Liver (tissue), 9 donors: Measurements from ENCODE around the gene LEMD1. TPM values are rescaled to one million over a fixed set of nuclear protein-coding genes. Genes with fewer than 3 reads are reported as not detected.

Source experiments
- DNase-seq: peaks from one replicate; pipeline ENCODE4 v3.0.0-alpha.2; 2017; ENCODE audit warnings: low spot score
- H3K27ac ChIP-seq, 2 donors: one replicate each; pipeline ENCODE4 v1.7.0; 2013; ENCODE audit warnings: inconsistent platforms in 2 of 2, low read length in 2 of 2, control low read depth in 1 of 2, low read depth in 1 of 2, mild to moderate bottlenecking in 1 of 2
- H3K27me3 ChIP-seq, 4 donors: one replicate each; pipeline versions ENCODE4 v1.6.1 to v1.7.0; 2013; ENCODE audit warnings: low read length in 3 of 4, inconsistent platforms in 1 of 4, mild to moderate bottlenecking in 1 of 4, moderate library complexity in 1 of 4; ENCODE audit not compliant: control insufficient read depth in 4 of 4, insufficient read depth in 4 of 4
- H3K36me3 ChIP-seq, 4 donors: one replicate each; pipeline versions ENCODE4 v1.6.1 to v1.7.0; 2013; ENCODE audit warnings: low read length in 3 of 4, mild to moderate bottlenecking in 3 of 4, low read depth in 1 of 4, moderate library complexity in 1 of 4; ENCODE audit not compliant: control insufficient read depth in 4 of 4, insufficient read depth in 3 of 4
- H3K4me1 ChIP-seq, 4 donors: one replicate each; pipeline versions ENCODE4 v1.6.1 to v1.7.0; 2013; ENCODE audit warnings: low read length in 3 of 4, mild to moderate bottlenecking in 3 of 4, moderate library complexity in 1 of 4; ENCODE audit not compliant: control insufficient read depth in 4 of 4, insufficient read depth in 4 of 4
- H3K4me3 ChIP-seq, 3 donors: one replicate each; pipeline versions ENCODE4 v1.6.1 to v1.7.0; 2013; ENCODE audit warnings: low read length in 3 of 3, control low read depth in 1 of 3, low read depth in 1 of 3, mild to moderate bottlenecking in 1 of 3
- H3K9ac ChIP-seq, 2 donors: one replicate each; pipeline ENCODE4 v1.7.0; 2013; ENCODE audit warnings: low read length in 2 of 2, mild to moderate bottlenecking in 2 of 2, moderate library complexity in 2 of 2, control low read depth in 1 of 2, low read depth in 1 of 2
- H3K9me3 ChIP-seq, 4 donors: one replicate each; pipeline versions ENCODE4 v1.6.1 to v1.7.0; 2013; ENCODE audit warnings: low read length in 3 of 4; ENCODE audit not compliant: control insufficient read depth in 4 of 4
- ATF3 ChIP-seq: IDR thresholded peaks from 2 replicates; pipeline ENCODE4 v1.6.1; 2016; ENCODE audit warnings: antibody characterized with exemption
- CTCF ChIP-seq: fragments of 150-350 bp; IDR thresholded peaks from 2 replicates; pipeline ENCODE4 v1.5.1; 2017; ENCODE audit warnings: improper control_type of control experiment, low read depth, low read length; ENCODE audit not compliant: missing input control
- EGR1 ChIP-seq, 2 donors: IDR thresholded peaks; 2 replicates each; pipeline ENCODE4 v1.6.1; 2016 to 2018; ENCODE audit warnings: antibody characterized with exemption in 2 of 2, low read depth in 2 of 2
- FOXA1 ChIP-seq: IDR thresholded peaks from 2 replicates; pipeline ENCODE4 v1.6.1; 2016; ENCODE audit warnings: antibody characterized with exemption
- HNF4A ChIP-seq, 2 donors: conservative IDR thresholded peaks; 2 replicates each; pipeline ENCODE4 v1.6.1; 2016; ENCODE audit warnings: antibody characterized with exemption in 2 of 2, mild to moderate bottlenecking in 2 of 2
- HNF4G ChIP-seq: IDR thresholded peaks from 2 replicates; pipeline ENCODE4 v1.6.1; 2016; ENCODE audit warnings: antibody characterized with exemption
- JUND ChIP-seq, 2 donors: IDR thresholded peaks; 2 replicates each; pipeline ENCODE4 v1.6.1; 2016; ENCODE audit warnings: antibody characterized with exemption in 2 of 2
- NR2F2 ChIP-seq: IDR thresholded peaks from 2 replicates; pipeline ENCODE4 v1.6.1; 2016; ENCODE audit warnings: antibody characterized with exemption
- RAD21 ChIP-seq, 2 donors: IDR thresholded peaks; 2 replicates each; pipeline ENCODE4 v1.6.1; 2016; ENCODE audit warnings: antibody characterized with exemption in 2 of 2, mild to moderate bottlenecking in 2 of 2
- RXRA ChIP-seq, 2 donors: IDR thresholded peaks; 2 replicates each; pipeline ENCODE4 v1.6.1; 2017 to 2018; ENCODE audit warnings: antibody characterized with exemption in 2 of 2, mild to moderate bottlenecking in 1 of 2
- SP1 ChIP-seq: IDR thresholded peaks from 2 replicates; pipeline ENCODE4 v1.6.1; 2018; ENCODE audit warnings: antibody characterized with exemption, mild to moderate bottlenecking
- YY1 ChIP-seq: IDR thresholded peaks from 2 replicates; pipeline ENCODE4 v1.6.1; 2016; ENCODE audit warnings: antibody characterized with exemption, mild to moderate bottlenecking
- ZBTB33 ChIP-seq: IDR thresholded peaks from 2 replicates; pipeline ENCODE4 v1.6.1; 2016; ENCODE audit warnings: antibody characterized with exemption
- WGBS: extraction: QIAGEN DNeasy Blood & Tissue Kit; methylation state at CpG from one replicate; pipeline ENCODE4 v1.1.7; 2013; 5-methylcytosine and 5-hydroxymethylcytosine counted together
- polyA plus RNA-seq, 2 donors: library from polyadenylated mRNA; stranded (reverse) in 1 of 2; unstranded in 1 of 2; fragments of 200-250 nt in 1 of 2; fragments of >200 nt in 1 of 2; fragmentation: Nextera tagmentation in 1 of 2; extraction: Ambion mirVana in 1 of 2; gene quantifications; one replicate each; pipeline versions ENCODE4 v1.2.1 to v1.2.3, GENCODE V29; 2013 to 2015
- total RNA-seq, 2 donors: library from RNA; depleted of rRNA; stranded (reverse); fragments of >200 nt; gene quantifications; one replicate each; pipeline ENCODE4 v1.2.3, GENCODE V29; 2014
- TF ChIP-seq, protein P1 (sequence below): IDR thresholded peaks from 2 replicates; pipeline ENCODE4 v1.6.1; 2016; ENCODE audit warnings: antibody characterized with exemption, mild to moderate bottlenecking
- TF ChIP-seq, protein P2 (sequence below): IDR thresholded peaks from 2 replicates; pipeline ENCODE4 v1.6.1; 2016; ENCODE audit warnings: antibody characterized with exemption
- donor health status: healthy.
- donor health status: healthy.
- donor health status: healthy.
- donor health status: healthy.
- donor health status: healthy.

Gene LEMD1
- total and polyA plus RNA-seq, 4 donors: not detected

GRCh38 chr1:205373022-205373797 is 48.6 kb downstream of the LEMD1 start:
- Histone ChIP-seq H3K9ac (no peak overlapping the region), H3K36me3 (no peaks in the 10 kb centered on the region), H3K27ac (no peak overlapping the region), H3K27me3 (peaks cover 2 to 16% (median 6%) of the 10 kb centered on the region in 4 donors), H3K9me3 (no peaks in the 10 kb centered on the region), H3K4me1 (peaks cover 0 to 3% (median 0%) of the 10 kb centered on the region in 4 donors), H3K4me3 (no peak overlapping the region)
- DNase-seq: no peak
- TF ChIP-seq HNF4G (no peak), NR2F2 (no peak), RAD21 (IDR thresholded peaks at IDR 0.05) (no peak), YY1 (no peak), FOXA1 (no peak), JUND (IDR thresholded peaks at IDR 0.05) (no peak), ATF3 (no peak), CTCF (no peak), SP1 (no peak), EGR1 (IDR thresholded peaks at IDR 0.05; ENCODE audit: low read depth in 2 of 2) (no peak), HNF4A (conservative IDR thresholded peaks at IDR 0.05) (no peak), ZBTB33 (no peak), RXRA (IDR thresholded peaks at IDR 0.05) (no peak)
- TF ChIP-seq, protein P1, sequence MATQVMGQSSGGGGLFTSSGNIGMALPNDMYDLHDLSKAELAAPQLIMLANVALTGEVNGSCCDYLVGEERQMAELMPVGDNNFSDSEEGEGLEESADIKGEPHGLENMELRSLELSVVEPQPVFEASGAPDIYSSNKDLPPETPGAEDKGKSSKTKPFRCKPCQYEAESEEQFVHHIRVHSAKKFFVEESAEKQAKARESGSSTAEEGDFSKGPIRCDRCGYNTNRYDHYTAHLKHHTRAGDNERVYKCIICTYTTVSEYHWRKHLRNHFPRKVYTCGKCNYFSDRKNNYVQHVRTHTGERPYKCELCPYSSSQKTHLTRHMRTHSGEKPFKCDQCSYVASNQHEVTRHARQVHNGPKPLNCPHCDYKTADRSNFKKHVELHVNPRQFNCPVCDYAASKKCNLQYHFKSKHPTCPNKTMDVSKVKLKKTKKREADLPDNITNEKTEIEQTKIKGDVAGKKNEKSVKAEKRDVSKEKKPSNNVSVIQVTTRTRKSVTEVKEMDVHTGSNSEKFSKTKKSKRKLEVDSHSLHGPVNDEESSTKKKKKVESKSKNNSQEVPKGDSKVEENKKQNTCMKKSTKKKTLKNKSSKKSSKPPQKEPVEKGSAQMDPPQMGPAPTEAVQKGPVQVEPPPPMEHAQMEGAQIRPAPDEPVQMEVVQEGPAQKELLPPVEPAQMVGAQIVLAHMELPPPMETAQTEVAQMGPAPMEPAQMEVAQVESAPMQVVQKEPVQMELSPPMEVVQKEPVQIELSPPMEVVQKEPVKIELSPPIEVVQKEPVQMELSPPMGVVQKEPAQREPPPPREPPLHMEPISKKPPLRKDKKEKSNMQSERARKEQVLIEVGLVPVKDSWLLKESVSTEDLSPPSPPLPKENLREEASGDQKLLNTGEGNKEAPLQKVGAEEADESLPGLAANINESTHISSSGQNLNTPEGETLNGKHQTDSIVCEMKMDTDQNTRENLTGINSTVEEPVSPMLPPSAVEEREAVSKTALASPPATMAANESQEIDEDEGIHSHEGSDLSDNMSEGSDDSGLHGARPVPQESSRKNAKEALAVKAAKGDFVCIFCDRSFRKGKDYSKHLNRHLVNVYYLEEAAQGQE: no peak
- TF ChIP-seq, protein P2, sequence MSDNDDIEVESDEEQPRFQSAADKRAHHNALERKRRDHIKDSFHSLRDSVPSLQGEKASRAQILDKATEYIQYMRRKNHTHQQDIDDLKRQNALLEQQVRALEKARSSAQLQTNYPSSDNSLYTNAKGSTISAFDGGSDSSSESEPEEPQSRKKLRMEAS: no peak
- WGBS: 54% methylated on average over 9 of the region's 9 CpGs
